ENCODE data around the gene PDE4B. TPM values are rescaled to one million over a fixed set of nuclear protein-coding genes. Genes with fewer than 3 reads are reported as not detected.
A peak's percentile ranks its signal among the peaks of the same experiment; 100 is the strongest.
"Not testable (repeated sequence)": the region's sequence is repeated elsewhere in the genome, so short reads cannot be mapped to it uniquely, and the experiment has no call there.

PDE4B gene
- total RNA-seq, 1 donor from 2014 or later, result 54.6 TPM

DNA sequence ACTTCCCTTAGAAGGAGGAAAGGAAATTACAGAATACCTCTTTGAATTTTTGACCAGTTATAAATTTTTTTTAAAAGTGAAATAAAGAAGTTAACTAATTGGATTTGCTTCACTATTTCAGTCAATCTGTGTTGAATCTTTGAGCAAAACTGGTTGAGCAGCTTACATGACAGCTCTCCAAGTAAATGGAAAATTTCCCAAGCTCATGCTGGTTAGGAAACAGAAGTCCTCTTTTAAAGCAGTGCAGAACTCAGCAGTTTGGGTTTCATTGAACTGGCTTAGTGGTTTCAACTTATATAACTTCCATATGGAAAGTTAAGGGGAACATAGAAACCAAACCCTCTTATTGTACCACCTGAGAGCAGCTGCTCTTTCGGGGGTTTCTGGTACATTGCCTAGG is 250.5 kb downstream of the PDE4B start:
- no peak for DNase-seq (ENCODE audit: extremely low read depth, low read depth, low spot score)

DNA sequence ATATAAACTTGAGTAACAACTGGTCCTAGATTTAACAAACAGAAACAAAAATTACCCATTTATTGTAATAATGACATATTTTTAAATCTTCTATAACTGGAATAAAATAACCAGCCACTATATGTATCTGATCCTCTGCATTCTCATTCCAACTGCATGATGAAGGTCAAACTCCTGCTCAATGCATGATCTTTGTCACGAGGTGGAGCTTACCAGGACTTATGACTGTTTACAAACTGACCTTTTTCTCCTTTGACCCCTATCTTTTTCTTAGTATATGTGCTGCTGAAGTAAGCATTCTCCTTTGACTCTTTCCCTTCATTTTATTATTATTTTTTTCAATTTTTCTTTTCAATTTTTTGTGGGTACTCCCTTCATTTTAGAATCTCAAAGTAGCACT is 252.2 kb downstream of the PDE4B start:
- no peak for DNase-seq (ENCODE audit: extremely low read depth, low read depth, low spot score)

DNA sequence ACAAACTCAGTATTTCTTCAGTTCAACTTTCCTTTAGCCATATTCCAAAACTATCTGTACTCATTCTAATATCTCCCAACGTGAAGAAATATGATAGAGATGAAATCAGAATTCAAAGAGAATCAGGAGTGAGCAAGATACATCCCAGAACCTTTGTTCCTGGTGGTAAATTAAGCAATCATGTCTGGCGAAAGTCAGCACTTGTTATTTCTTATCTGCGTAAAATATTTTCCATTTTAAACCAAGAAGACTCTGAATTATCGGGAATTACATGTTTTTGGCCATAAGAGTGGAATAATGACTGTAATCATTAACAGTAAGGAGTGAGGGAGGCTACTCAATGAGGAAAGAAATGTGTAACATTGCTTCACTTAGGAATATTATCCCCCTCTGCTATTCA is 253.7 kb downstream of the PDE4B start:
- DNase-seq (ENCODE audit: extremely low read depth, low read depth, low spot score), result no peak

DNA sequence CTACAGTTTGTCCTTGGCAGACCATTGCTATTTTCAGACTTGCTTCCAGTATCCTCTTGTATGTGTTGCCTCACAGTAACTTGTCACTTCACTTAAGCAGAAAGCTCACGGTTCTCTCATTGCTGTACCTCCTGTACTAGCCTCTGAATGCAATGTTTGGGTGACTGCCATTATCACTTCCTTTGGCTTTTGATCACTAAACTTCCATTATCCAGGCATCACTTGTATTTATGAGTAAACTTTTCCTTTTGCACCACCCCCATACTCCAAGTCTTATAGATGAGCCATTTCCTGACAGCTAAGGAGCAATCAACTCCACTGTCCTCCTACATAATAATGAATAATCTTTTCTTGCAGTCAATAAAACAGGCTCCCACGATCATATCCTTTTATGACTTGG is 255.3 kb downstream of the PDE4B start:
- DNase-seq (ENCODE audit: extremely low read depth, low read depth, low spot score), result no peak

DNA sequence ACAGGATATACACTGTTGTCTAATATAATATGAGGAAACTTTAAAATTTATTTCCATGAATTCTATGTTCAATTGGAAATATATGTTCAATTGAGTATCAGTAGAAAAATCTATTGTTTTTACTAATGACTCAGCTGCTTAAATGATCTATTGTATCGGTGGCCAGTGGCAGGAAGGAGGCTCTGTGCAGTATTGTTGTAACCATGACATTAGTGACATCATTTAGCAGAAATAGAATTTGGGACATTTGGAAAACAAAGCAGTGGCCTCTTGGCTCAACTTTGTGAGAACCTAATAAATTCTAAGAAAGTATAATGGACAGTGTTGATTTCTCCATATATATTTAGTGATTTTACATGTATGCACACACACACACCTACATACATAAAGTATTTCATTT is 257.4 kb downstream of the PDE4B start:
- DNase-seq (ENCODE audit: extremely low read depth, low read depth, low spot score), result no peak

DNA sequence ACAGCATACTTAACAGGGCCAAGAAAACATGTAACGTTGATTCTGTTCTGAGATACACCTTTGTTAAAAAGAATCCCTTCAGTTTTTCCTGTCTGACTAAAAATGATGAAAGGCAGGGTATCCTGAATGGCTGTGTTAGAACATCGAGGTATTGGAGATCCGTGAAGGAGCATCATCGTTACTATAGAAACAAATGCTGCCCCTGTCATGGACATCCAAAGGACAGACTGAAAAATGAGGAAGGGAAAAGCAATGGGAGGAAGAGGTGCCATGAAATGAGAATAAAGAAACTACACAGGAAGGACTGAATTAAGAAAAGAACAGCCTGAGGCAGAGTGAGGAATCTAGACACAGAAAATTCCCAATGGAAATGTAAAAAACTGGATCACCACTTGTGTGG is 257.9 kb downstream of the PDE4B start:
- DNase-seq (ENCODE audit: extremely low read depth, low read depth, low spot score), result no peak

DNA sequence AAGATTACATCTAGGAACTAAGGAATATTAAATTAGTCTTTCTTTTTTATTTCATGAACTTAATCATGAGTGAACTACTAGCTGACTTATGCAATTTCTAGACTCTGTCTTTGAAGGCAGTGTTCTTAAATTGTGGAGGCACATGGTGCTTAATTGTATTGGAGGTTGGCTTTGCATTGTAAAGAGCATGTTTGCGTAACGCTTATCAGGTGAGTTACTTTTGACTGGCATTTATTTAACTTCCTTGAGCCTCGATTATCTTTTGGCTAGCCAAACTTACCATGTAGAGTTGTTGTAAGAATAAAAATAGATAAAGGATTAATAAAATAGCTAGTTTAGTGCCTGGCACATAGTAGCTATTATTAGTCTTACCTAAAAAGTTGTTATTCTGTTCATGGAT is 262.4 kb downstream of the PDE4B start:
- DNase-seq (ENCODE audit: extremely low read depth, low read depth, low spot score), result no peak

DNA sequence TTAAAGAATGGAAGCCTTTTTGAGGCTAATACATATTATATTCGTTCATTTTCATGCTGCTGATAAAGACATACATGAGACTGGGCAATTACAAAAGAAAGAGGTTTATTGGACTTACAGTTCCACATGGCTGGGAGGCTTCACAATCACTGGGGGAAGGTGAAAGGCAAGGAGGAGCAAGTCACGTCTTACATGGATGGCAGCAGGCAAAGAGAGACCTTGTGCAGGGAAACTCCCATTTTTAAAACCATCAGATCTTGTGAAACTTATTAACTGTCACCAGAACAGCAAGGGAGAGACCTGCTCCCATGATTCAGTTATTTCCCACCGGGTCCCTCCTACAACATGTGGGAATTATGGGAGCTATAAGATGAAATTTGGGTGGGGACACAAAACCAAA is 264.8 kb downstream of the PDE4B start:
- not testable (repeated sequence) for DNase-seq (ENCODE audit: extremely low read depth, low read depth, low spot score)

DNA sequence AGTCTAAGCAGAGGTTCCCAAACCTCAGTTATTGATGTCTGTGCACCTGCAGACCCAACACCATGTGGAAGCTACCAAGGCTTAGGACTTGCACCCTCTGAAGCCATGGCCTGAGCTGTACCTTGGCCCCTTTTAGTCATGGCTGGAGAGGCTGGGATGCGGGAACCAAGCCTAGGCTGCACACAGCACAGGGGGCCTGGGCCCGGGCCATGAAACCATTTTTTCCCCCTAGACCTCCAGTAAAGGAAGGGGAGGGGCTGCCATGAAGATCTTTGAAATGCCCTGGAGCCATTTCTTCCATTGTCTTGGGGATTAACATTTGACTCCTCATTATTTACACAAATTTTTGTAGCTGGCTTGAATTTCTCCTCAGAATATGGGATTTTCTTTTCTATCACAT is 265.9 kb downstream of the PDE4B start:
- no peak for DNase-seq (ENCODE audit: extremely low read depth, low read depth, low spot score)

DNA sequence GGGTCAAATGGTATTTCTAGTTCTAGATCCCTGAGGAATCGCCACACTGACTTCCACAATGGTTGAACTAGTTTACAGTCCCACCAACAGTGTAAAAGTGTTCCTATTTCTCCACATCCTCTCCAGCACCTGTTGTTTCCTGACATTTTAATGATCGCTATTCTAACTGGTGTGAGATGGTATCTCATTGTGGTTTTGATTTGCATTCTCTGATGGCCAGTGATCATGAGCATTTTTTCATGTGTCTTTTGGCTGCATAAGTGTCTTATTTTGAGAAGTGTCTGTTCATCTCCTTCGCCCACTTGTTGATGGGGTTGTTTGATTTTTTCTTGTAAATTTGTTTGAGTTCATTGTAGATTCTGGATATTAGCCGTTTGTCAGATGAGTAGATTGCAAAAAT is 274.5 kb downstream of the PDE4B start:
- DNase-seq (ENCODE audit: extremely low read depth, low read depth, low spot score), result not testable (repeated sequence)

DNA sequence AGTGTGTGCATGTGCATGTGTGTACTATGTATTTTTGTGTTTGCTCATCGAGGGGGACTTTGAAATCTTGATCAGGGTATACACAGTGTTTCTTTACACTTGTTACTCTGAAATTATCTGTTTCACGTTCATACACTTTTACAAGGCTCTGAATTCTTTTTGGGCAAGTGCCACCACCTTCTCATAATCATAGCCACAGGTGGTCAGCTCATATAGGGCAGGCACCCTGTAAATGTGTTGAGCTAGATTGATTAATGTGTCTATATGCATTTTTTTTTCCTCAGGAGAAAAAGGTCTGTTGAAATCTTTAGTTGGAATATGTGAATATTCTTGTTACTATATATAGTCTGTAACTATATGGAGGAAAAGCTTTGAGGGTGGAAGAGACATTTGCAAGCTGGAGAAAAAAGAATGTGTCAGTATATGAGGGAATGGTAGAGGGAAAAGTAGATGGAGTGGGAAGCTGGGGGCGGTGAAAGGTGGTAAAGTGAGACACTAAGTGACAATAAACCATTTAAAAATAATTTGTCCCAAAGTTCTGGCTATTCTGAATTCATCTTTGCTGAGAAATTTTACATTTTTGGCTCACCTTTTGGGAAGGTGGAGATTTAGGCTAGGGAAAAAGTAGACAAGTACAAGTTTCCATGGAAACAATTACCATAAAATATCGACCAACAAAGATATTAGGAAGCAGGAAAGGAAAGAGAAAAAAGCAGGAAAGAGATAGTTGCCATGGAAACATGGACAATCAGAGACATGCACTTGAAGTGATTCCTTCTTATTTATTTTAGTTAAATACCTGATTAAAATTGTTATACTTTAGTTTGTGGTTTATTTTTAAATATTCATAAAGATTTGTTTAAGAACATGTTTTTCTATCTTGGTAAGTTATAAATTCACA is 277.5 kb downstream of the PDE4B start:
- peak; percentile 14 for DNase-seq (ENCODE audit: extremely low read depth, low read depth, low spot score)

DNA sequence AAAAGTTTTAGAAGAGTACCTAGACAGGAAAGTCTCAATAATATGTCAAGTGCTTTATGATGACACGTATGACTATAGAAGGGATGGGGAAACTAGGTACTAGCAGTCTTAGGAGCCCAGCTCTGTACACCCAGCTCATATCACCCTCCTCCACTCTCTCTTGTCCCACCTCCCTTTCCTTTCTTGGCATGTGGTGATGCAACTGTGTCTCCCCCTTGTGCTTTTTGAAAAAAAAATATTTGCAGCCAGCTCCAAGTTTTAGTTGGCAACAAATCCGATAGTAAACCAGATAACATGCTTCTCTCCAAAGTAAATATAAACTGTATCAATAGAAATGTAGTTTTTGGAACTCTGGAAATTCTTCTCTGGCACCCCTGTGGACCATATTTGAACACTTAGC is 280.7 kb downstream of the PDE4B start:
- DNase-seq (ENCODE audit: extremely low read depth, low read depth, low spot score), result no peak

DNA sequence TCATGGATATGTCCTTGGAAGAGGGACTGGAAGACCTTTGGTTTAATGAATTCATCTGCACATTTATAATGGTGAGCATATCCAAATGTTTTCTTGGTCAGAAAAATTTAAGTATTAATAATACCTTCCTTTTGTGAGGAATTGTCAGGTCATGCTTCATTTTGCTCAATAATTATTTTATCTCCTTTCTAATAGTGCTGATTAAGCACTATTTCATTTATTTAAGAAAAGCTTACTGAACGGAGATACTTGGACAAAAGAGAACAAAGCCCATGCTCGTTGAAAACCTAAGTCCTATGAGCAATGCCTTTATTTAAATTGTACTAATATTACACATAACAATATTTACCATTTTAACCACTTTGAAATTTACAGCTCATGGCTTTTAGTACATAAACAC is 281.5 kb downstream of the PDE4B start:
- DNase-seq (ENCODE audit: extremely low read depth, low read depth, low spot score), result no peak

DNA sequence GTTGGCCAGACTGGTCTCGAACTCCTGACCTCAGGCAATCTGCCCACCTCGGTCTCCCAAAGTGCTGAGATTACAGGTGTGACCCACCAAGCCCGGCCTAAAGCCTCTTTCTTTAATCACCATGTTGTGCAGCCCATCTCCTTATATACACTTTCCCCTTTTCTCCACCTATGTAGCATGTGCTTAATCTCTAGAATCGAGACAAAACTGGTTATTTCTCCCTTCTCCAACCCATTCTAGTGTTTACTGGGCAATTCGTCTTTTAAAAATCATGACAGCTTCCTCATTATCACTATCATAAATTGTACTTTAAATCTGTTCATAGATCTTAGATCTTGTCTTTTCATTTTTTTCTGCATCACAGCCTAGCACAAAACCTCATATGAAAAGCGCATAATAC is 285.7 kb downstream of the PDE4B start:
- no peak for DNase-seq (ENCODE audit: extremely low read depth, low read depth, low spot score)

DNA sequence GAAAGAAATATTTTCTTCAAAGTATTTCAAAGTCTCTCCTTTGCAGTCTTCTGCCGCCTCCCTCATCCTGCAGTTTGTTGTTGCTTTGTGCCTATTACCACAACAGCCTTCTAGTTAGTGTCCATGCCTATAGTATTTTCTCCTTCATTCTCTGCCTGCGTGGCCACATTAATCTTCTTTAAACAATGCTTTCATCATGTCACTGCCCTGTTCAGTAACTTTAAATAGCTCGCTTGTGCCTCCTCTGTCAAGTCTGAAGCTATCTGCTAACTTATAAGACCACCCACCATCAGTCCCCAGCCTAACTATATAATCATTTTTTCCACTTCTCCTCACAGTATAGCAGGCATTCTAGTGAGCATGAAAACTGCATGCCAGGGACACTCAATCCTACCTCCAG is 290.3 kb downstream of the PDE4B start:
- no peak for DNase-seq (ENCODE audit: extremely low read depth, low read depth, low spot score)

DNA sequence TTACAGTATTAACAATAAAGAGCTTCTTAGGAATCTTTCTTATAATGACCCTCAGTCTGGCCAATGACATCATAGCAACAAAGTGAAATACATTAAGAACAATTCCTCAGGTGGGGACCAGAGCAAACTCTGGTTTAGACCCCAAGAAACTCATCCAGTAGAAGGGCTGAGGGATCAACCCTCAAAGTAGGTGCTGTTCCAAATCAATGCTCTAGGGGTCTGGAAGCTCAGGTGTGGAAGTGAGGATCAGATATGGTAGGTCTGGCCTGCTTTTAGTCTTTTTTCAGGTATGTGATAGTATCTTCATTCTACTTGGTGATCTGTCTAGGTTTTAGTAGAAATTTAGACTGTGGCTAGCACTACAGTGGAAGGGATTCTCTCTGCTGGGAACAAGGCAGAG is 291.7 kb downstream of the PDE4B start:
- DNase-seq (ENCODE audit: extremely low read depth, low read depth, low spot score), result no peak

DNA sequence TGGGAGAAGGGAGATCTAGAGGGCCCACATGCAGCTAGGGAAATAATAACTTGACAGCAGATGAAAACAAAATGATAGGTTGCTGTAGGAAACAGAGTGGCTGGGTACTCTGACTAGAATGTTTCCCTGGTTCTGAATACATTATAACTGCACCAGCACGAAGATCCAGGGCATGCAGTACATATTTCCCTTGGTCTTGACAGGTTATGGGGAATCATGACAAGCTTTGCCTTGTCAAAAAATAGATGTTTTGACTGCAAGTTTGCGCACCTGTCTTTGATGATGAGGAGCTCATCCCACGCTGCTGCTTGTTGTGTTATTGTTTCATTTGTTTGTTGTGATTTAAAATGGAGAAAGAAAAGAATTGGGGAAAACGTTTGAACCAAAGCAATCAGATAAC is 292.9 kb downstream of the PDE4B start:
- no peak for DNase-seq (ENCODE audit: extremely low read depth, low read depth, low spot score)

DNA sequence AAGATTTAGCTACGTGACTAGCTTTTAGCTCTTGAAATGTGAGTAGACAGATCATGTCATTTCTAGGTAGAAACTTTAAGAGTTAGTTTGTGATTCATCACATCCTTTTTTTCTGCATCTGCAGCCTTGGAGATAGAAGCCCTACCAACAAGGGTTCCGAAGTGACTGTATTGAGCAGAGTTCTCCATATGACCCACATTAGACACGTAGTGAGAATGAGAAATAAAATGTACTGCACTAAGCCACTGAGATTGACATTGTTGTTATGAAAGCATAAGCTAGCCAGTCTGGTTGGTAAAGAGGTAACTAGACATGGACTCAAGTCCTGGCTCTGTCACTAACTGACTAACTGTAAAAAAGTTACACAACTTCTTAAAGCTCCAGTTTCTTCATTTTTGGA is 296.1 kb downstream of the PDE4B start:
- DNase-seq (ENCODE audit: extremely low read depth, low read depth, low spot score), result no peak

DNA sequence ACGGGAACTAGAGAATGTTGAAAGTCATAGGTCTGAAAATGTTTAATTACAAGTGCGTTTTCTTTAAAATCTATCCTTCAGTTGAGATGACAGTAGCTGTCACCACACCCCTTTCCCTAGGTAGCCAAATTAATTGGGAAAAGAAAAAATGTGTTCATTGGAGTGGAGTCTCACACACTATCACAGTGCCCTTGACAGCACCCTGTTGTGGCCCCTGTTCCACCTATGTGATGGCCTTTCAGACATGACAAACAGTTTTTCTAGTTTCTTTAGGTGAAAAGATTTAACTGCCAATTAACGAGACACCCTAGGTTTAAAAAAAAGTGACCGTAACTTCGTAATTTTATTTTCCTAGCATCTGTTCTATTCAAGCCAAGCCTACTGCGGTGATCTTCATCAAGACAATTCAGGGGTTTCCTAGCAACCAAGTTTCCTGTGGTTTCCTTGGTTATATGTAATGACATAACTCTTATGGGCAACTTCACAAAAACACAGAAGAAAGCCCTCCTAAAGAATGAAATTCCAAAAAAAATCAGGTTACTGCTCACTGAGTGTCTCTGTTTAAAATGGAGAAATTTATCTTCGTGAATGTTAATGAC is 298.3 kb downstream of the PDE4B start:
- DNase-seq (ENCODE audit: extremely low read depth, low read depth, low spot score), result no peak

DNA sequence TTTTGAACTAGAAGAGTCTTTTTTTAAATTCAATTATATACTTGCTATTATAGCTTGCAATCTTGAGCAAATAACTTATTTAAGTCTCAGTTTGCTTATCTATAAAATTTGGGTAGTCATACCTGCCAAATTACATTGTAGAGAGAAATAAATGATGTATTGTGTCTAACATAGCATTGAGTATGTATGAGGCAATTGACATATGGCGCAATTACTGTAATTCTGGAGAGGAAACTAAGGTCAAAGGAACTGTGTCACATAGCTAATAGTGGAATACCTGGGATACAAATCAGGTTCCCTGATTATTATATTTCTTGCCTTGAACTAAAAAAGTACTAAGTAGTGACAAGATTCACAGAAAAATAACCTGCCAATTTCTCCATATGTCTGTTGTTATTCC is 302.5 kb downstream of the PDE4B start:
- no peak for DNase-seq (ENCODE audit: extremely low read depth, low read depth, low spot score)

DNA sequence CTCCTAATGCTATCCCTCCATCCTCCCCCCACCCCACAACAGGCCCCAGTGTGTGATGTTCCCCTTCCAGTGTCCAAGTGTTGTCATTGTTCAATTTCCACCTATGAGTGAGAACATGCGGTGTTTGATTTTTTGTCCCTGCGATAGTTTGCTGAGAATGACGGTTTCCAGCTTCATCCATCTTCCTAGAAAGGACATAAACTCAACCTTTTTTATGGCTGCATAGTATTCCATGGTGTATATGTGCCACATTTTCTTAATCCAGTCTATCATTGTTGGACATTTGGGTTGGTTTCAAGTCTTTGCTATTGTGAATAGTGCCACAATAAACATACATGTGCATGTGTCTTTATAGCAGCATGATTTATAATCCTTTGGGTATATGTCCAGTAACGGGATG is 308.3 kb downstream of the PDE4B start:
- DNase-seq (ENCODE audit: extremely low read depth, low read depth, low spot score), result not testable (repeated sequence)

DNA sequence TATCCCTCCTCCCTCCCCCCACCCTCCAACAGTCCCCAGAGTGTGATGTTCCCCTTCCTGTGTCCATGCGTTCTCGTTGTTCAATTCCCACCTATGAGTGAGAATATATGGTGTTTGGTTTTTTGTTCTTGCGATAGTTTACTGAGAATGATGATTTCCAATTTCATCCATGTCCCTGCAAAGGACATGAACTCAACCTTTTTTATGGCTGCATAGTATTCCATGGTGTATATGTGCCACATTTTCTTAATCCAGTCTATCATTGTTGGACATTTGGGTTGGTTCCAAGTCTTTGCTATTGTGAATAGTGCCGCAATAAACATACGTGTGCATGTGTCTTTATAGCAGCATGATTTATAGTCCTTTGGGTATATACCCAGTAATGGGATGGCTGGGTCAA is 311.4 kb downstream of the PDE4B start:
- DNase-seq (ENCODE audit: extremely low read depth, low read depth, low spot score), result not testable (repeated sequence)
